Skin of body (tissue), 2 donors: ENCODE measurements around the gene NMNAT3. TPM values are rescaled to one million over a fixed set of nuclear protein-coding genes. Genes with fewer than 3 reads are reported as not detected.

Experiments used
- DNase-seq: peaks from one replicate; lab custom pipeline; 2025; lab: John Stamatoyannopoulos, UW
- total RNA-seq: library from RNA; depleted of rRNA; stranded (reverse); fragments of >200 nt; gene quantifications from one replicate; pipeline ENCODE4 v1.2.3, GENCODE V29; 2014

NMNAT3 gene
- total RNA-seq, 1 donor from 2014 or later: 6.7 TPM

- no peak for DNase-seq
These were observed 2.4 kb downstream of the NMNAT3 start for GRCh38 chr3:139675327-139675726.

- DNase-seq: no peak
These were observed 3.1 kb downstream of the NMNAT3 start for GRCh38 chr3:139674571-139675260.

GRCh38 chr3:139672884-139673283 lies 4.9 kb downstream of the NMNAT3 start:
- no peak for DNase-seq

- DNase-seq: no peak
These were observed 5.7 kb downstream of the NMNAT3 start for GRCh38 chr3:139671863-139672646.

- no peak for DNase-seq
These were observed 6.7 kb downstream of the NMNAT3 start for GRCh38 chr3:139671107-139671506.

GRCh38 chr3:139670196-139670595 lies 7.6 kb downstream of the NMNAT3 start:
- DNase-seq: no peak

GRCh38 chr3:139668332-139668731 lies 9.4 kb downstream of the NMNAT3 start:
- no peak for DNase-seq

- DNase-seq: no peak
These were observed 12.8 kb downstream of the NMNAT3 start for GRCh38 chr3:139664958-139665357.

- no peak for DNase-seq
These were observed 17.5 kb downstream of the NMNAT3 start for GRCh38 chr3:139660269-139660668.

- DNase-seq: no peak
These were observed 18.3 kb downstream of the NMNAT3 start for GRCh38 chr3:139659511-139659910.

- DNase-seq: no peak
These were observed 19.8 kb downstream of the NMNAT3 start for GRCh38 chr3:139657936-139658335.

GRCh38 chr3:139657434-139657833 lies 20.3 kb downstream of the NMNAT3 start:
- DNase-seq: no peak

GRCh38 chr3:139655909-139656595 lies 21.7 kb downstream of the NMNAT3 start:
- peak; percentile 13 for DNase-seq

- DNase-seq: no peak
These were observed 23.0 kb downstream of the NMNAT3 start for GRCh38 chr3:139654637-139655365.

GRCh38 chr3:139653582-139653981 lies 24.2 kb downstream of the NMNAT3 start:
- no peak for DNase-seq

- no peak for DNase-seq
These were observed 25.2 kb downstream of the NMNAT3 start for GRCh38 chr3:139652561-139652960.

GRCh38 chr3:139647866-139648435 lies 29.8 kb downstream of the NMNAT3 start:
- DNase-seq: no peak

GRCh38 chr3:139646512-139646911 lies 31.3 kb downstream of the NMNAT3 start:
- no peak for DNase-seq

GRCh38 chr3:139642996-139643395 lies 34.8 kb downstream of the NMNAT3 start:
- no peak for DNase-seq

- no peak for DNase-seq
These were observed 37.3 kb downstream of the NMNAT3 start for GRCh38 chr3:139640456-139640855.

GRCh38 chr3:139639662-139640061 lies 38.1 kb downstream of the NMNAT3 start:
- DNase-seq: no peak
